ENCODE results near the gene TRAPPC2L. TPM values are rescaled to one million over a fixed set of nuclear protein-coding genes. Genes with fewer than 3 reads are reported as not detected.

Gene TRAPPC2L
- total RNA-seq, 6 donors from 2014 or later, result 10.9 to 62.5 (median 32.4) TPM

DNA sequence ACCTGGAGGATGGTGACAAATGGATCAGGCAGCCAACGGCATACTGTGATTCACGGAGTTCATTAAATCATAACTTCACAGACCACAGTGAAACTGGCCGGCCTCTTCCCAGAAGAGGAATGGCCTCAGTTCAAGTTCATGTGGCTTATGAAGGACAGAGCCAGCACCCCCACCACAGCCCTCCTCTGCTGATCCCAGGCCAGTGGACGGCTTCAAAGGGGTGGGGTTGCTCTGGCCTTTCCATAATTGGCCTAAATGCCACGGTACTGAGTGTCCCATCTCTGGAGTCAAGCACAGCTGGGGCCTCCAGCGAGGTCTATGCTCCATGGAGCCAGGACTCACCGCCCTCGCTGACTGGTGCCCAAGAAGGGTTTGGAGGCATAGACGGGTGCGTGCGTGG is 21.5 kb upstream of the TRAPPC2L start:
- TF ChIP-seq POLR2A (IDR thresholded peaks at IDR 0.05), result no peak
- no peak for TF ChIP-seq CTCF (IDR thresholded peaks at IDR 0.05)
- TF ChIP-seq EP300 (IDR thresholded peaks at IDR 0.05), result no peak
- no peak for TF ChIP-seq POLR2AphosphoS5 (IDR thresholded peaks at IDR 0.05)
- no peaks in the 10 kb centered on the region for H3K4me1 ChIP-seq
- ATAC-seq (ENCODE audit: low FRiP score in 2 of 2) (peak in 1 of 2 donors; percentile 60), DNase-seq (no peak)
- H3K27ac ChIP-seq, result peak overlapping the region in 1 of 4 donors; percentile 39
- no peaks in the 10 kb centered on the region for H3K9me3 ChIP-seq
- H3K27me3 ChIP-seq, result no peaks in the 10 kb centered on the region
- WGBS, 2 donors, result 86 to 91% methylated on average over 7 to 11 of the region's 11 CpGs
- H3K36me3 ChIP-seq, result peaks cover 0 to 47% (median 36%) of the 10 kb centered on the region in 4 donors
- H3K4me3 ChIP-seq, result no peak overlapping the region

GRCh38 chr16:88835818-88836217 is 21.1 kb upstream of the TRAPPC2L start:
- H3K27ac ChIP-seq, result peak overlapping the region in 1 of 4 donors; percentile 39
- TF ChIP-seq EP300 (IDR thresholded peaks at IDR 0.05) (no peak), POLR2A (IDR thresholded peaks at IDR 0.05) (no peak), POLR2AphosphoS5 (IDR thresholded peaks at IDR 0.05) (no peak), CTCF (IDR thresholded peaks at IDR 0.05) (no peak)

GRCh38 chr16:88836791-88837190 is 20.1 kb upstream of the TRAPPC2L start:
- peak in 1 of 2 donors; percentile 51 for DNase-seq
- whole genome bisulfite sequencing, 2 donors, result 92 to 93% methylated on average over 15 to 17 of the region's 17 CpGs
- no peak for TF ChIP-seq POLR2AphosphoS5 (IDR thresholded peaks at IDR 0.05)
- TF ChIP-seq EP300 (IDR thresholded peaks at IDR 0.05), result no peak
- TF ChIP-seq POLR2A (IDR thresholded peaks at IDR 0.05), result no peak
- no peak for TF ChIP-seq CTCF (IDR thresholded peaks at IDR 0.05)

More at GRCh38 chr16:88835818-88836217, 21.1 kb upstream of the TRAPPC2L start:
- ATAC-seq (ENCODE audit: low FRiP score in 2 of 2) (no peak), DNase-seq (peak in 1 of 2 donors; percentile 73)
- 91 to 94% methylated on average over 14 to 26 of the region's 33 CpGs for WGBS, 2 donors
- H3K4me1 ChIP-seq, result no peaks in the 10 kb centered on the region
- peaks cover 0 to 51% (median 40%) of the 10 kb centered on the region in 4 donors for H3K36me3 ChIP-seq
- H3K4me3 ChIP-seq, result no peak overlapping the region
- H3K27me3 ChIP-seq, result no peaks in the 10 kb centered on the region
- H3K9me3 ChIP-seq, result no peaks in the 10 kb centered on the region

DNA sequence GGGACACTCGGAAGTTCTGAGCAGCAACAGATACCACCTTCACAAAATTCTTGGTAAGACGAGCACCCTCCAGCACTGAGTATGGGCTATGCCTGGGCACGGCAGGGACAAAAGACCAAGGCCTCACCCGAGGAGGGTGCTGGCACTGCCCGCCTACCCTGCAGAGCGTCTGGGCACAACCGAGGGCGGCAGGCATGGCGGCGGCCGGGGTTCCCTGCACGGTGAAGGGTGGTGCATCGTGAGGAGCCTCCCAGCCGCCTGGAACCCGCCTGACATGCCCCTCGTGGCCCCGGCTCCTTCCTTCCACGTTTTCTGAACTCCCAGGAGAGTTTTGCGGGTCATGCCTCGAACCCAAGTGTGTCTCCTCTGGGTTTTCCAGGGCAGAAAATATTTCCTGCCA is 19.1 kb upstream of the TRAPPC2L start:
- WGBS, 2 donors, result 94 to 96% methylated on average over 12 to 20 of the region's 20 CpGs

More at GRCh38 chr16:88836791-88837190, 20.1 kb upstream of the TRAPPC2L start:
- Histone ChIP-seq H3K27ac (no peak overlapping the region), H3K36me3 (peaks cover 0 to 56% (median 42%) of the 10 kb centered on the region in 4 donors), H3K27me3 (no peaks in the 10 kb centered on the region), H3K4me3 (no peak overlapping the region), H3K9me3 (no peaks in the 10 kb centered on the region), H3K4me1 (no peaks in the 10 kb centered on the region)
- ATAC-seq (ENCODE audit: low FRiP score in 2 of 2), result no peak

More for the DNA sequence above, 19.1 kb upstream of the TRAPPC2L start:
- TF ChIP-seq POLR2A (IDR thresholded peaks at IDR 0.05) (no peak), POLR2AphosphoS5 (IDR thresholded peaks at IDR 0.05) (no peak), EP300 (IDR thresholded peaks at IDR 0.05) (no peak), CTCF (IDR thresholded peaks at IDR 0.05) (no peak)
- no peak for ATAC-seq (ENCODE audit: low FRiP score in 2 of 2)
- no peak overlapping the region for H3K27ac ChIP-seq
- H3K27me3 ChIP-seq, result no peaks in the 10 kb centered on the region
- no peaks in the 10 kb centered on the region for H3K4me1 ChIP-seq
- no peak overlapping the region for H3K4me3 ChIP-seq
- H3K9me3 ChIP-seq, result no peaks in the 10 kb centered on the region
- H3K36me3 ChIP-seq, result peaks cover 0 to 66% (median 46%) of the 10 kb centered on the region in 4 donors
- DNase-seq, result peak in 1 of 2 donors; percentile 66

Measured in upper lobe of left lung (tissue), 6 donors.